Measurements from ENCODE around the gene CREB3L1.
A peak's percentile ranks its signal among the peaks of the same experiment; 100 is the strongest.

The CREB3L1 gene

GRCh38 chr11:46290598-46291309, 13.3 kb downstream of the CREB3L1 start (continued):
- TF ChIP-seq TSHZ2 (CRISPR knock-in tag; IDR thresholded peaks at IDR 0.05) (no peak), GLIS3 (CRISPR knock-in tag; IDR thresholded peaks at IDR 0.05) (no peak), ZNF8 (CRISPR knock-in tag; IDR thresholded peaks at IDR 0.05) (no peak), RARB (CRISPR knock-in tag; IDR thresholded peaks at IDR 0.05) (no peak), TCF4 (CRISPR knock-in tag; IDR thresholded peaks at IDR 0.05; ENCODE audit: borderline replicate concordance) (no peak)

GRCh38 chr11:46291441-46292150, 14.1 kb downstream of the CREB3L1 start:
- TF ChIP-seq POU6F1 (CRISPR knock-in tag; IDR thresholded peaks at IDR 0.05; ENCODE audit: borderline replicate concordance, low read depth) (no peak), TCF4 (CRISPR knock-in tag; IDR thresholded peaks at IDR 0.05; ENCODE audit: borderline replicate concordance) (no peak), BACH2 (CRISPR knock-in tag; IDR thresholded peaks at IDR 0.05; ENCODE audit: borderline replicate concordance) (no peak), CREB5 (CRISPR knock-in tag; IDR thresholded peaks at IDR 0.05; ENCODE audit: low read depth) (no peak), TSHZ2 (CRISPR knock-in tag; IDR thresholded peaks at IDR 0.05) (no peak), SNAI2 (CRISPR knock-in tag; IDR thresholded peaks at IDR 0.05) (no peak), ZC3H10 (CRISPR knock-in tag; IDR thresholded peaks at IDR 0.05) (no peak), GLIS3 (CRISPR knock-in tag; IDR thresholded peaks at IDR 0.05) (no peak), ZFP30 (CRISPR knock-in tag; IDR thresholded peaks at IDR 0.05) (no peak)
- ATAC-seq = peak; percentile 6

- ATAC-seq = no peak
- TF ChIP-seq PPARA (CRISPR knock-in tag; IDR thresholded peaks at IDR 0.05; ENCODE audit: borderline replicate concordance) = no peak
- no peak for TF ChIP-seq POU6F1 (CRISPR knock-in tag; IDR thresholded peaks at IDR 0.05; ENCODE audit: borderline replicate concordance, low read depth)
- no peak for TF ChIP-seq ZNF565 (CRISPR knock-in tag; conservative IDR thresholded peaks at IDR 0.05; ENCODE audit: low read depth)
- TF ChIP-seq TOX (CRISPR knock-in tag; IDR thresholded peaks at IDR 0.05; ENCODE audit: borderline replicate concordance) = no peak
- no peak for TF ChIP-seq CSDC2 (CRISPR knock-in tag; IDR thresholded peaks at IDR 0.05)
- no peak for TF ChIP-seq ZFP30 (CRISPR knock-in tag; IDR thresholded peaks at IDR 0.05)
- no peak for TF ChIP-seq CREB5 (CRISPR knock-in tag; IDR thresholded peaks at IDR 0.05; ENCODE audit: low read depth)
- TF ChIP-seq ARNTL (CRISPR knock-in tag; IDR thresholded peaks at IDR 0.05; ENCODE audit: borderline replicate concordance, low read depth) = no peak
- TF ChIP-seq TSHZ2 (CRISPR knock-in tag; IDR thresholded peaks at IDR 0.05) = no peak
- TF ChIP-seq ZFP3 (CRISPR knock-in tag; IDR thresholded peaks at IDR 0.05) = no peak
- TF ChIP-seq RARB (CRISPR knock-in tag; IDR thresholded peaks at IDR 0.05) = no peak
- TF ChIP-seq SNAI2 (CRISPR knock-in tag; IDR thresholded peaks at IDR 0.05) = no peak
Observed at GRCh38 chr11:46293066-46293465, 15.6 kb downstream of the CREB3L1 start.

All from SK-N-SH treated with all-trans-retinoic acid at 6 μM for 48 hours (cell line).